Measurements from ENCODE around the gene FETUB. TPM values are rescaled to one million over a fixed set of nuclear protein-coding genes. Genes with fewer than 3 reads are reported as not detected.

Gene FETUB
- total RNA-seq, 1 experiment from 2014 or later, result not detected

DNA sequence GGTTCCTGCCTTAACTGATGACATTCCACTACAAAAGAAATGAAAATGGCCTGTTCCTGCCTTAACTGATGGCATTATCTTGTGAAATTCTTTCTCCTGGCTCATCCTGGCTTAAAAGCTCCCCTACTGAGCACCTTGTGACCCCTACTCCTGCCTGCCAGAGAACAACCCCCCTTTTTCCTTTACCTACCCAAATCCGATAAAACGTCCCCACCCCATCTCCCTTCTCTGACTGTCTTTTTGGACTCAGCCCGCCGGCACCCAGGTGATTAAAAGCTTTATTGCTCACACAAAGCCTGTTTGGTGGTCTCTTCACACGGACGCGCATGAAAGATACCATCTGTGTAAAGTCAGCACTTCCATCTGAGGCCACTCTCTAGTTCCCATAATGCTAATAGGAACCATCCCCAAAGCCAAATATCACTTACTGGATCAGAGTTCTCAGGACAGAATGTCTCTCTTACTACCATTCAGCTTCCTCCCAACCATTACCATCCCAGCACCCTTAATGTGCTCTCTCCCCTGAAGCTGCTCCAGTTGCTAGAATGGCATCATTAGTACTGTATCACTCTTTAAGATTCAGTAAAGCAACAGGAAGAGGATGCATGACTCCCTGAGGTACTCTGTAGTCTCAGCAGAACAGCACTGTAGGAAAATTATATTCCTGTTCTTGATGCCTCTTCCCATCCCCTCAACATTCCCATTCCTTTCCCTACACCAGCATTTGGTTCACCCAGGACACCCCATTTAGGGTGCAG lies 23.3 kb downstream of the FETUB start:
- intact Hi-C loops (cut with micrococcal nuclease; ENCODE audit: unreplicated experiment), result no loop called here
- Mint-ChIP-seq H3K9me3 (ENCODE audit: unreplicated experiment) (peaks cover 7% of the 10 kb centered on the region), H3K27ac (ENCODE audit: unreplicated experiment) (peak overlapping the region; percentile 42), H3K4me1 (ENCODE audit: low read depth, unreplicated experiment) (peaks cover 34% of the 10 kb centered on the region), H3K27me3 (ENCODE audit: insufficient read depth, unreplicated experiment) (no peaks in the 10 kb centered on the region), H3K4me3 (ENCODE audit: unreplicated experiment) (no peak overlapping the region), H3K36me3 (ENCODE audit: insufficient read depth, unreplicated experiment) (no peaks in the 10 kb centered on the region)
- TF ChIP-seq, protein P1, sequence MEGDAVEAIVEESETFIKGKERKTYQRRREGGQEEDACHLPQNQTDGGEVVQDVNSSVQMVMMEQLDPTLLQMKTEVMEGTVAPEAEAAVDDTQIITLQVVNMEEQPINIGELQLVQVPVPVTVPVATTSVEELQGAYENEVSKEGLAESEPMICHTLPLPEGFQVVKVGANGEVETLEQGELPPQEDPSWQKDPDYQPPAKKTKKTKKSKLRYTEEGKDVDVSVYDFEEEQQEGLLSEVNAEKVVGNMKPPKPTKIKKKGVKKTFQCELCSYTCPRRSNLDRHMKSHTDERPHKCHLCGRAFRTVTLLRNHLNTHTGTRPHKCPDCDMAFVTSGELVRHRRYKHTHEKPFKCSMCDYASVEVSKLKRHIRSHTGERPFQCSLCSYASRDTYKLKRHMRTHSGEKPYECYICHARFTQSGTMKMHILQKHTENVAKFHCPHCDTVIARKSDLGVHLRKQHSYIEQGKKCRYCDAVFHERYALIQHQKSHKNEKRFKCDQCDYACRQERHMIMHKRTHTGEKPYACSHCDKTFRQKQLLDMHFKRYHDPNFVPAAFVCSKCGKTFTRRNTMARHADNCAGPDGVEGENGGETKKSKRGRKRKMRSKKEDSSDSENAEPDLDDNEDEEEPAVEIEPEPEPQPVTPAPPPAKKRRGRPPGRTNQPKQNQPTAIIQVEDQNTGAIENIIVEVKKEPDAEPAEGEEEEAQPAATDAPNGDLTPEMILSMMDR (IDR thresholded peaks at IDR 0.05; ENCODE audit: insufficient read depth in 1 of 2, low read depth in 1 of 2, low read length in 1 of 2, severe bottlenecking in 1 of 2, unreplicated experiment in 1 of 2), result no peak
- Histone ChIP-seq H3K9me3 (no peaks in the 10 kb centered on the region), H3K4me1 (peaks cover 27% of the 10 kb centered on the region), H3K27me3 (replicated peaks; ENCODE audit: control insufficient read depth, insufficient read depth, low read length) (no peaks in the 10 kb centered on the region), H3K4me3 (ENCODE audit: low read depth, low read length) (no peak overlapping the region), H3K36me3 (ENCODE audit: control insufficient read depth, insufficient read depth, low read length) (no peaks in the 10 kb centered on the region)
- POLR2A ChIA-PET, result interaction anchor here (1.0 kb wide), 1 partner anchor 93 kb away, joined by 4 read pairs; the partner anchor contains the start of gene DNAJB11
- CTCF ChIA-PET, result no interaction called here
- no TSS peak for BruUV-seq (replicated peaks)
- DNase-seq, result no peak

DNA sequence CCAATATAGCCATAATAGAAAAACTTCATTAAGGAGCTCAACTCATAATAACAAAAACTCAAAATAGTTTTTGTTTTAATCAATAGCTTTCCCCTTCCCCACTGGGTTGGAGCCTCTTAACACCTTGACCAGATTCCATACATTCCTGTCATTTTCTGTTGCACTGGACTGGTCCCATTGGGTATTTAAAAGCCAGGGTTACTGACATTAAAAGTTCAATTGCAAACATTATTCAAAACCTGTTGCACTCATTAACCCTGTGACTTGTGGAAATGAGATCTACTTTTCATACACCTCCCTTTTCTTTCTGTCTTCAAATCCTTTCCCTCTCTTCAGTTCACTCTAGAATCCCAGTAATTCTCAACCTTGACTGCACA lies 23.9 kb downstream of the FETUB start:
- Mint-ChIP-seq H3K27me3 (ENCODE audit: insufficient read depth, unreplicated experiment) (no peaks in the 10 kb centered on the region), H3K27ac (ENCODE audit: unreplicated experiment) (peak overlapping the region; percentile 42), H3K9me3 (ENCODE audit: unreplicated experiment) (peaks cover 1% of the 10 kb centered on the region), H3K4me3 (ENCODE audit: unreplicated experiment) (peak overlapping the region; percentile 8), H3K36me3 (ENCODE audit: insufficient read depth, unreplicated experiment) (no peaks in the 10 kb centered on the region), H3K4me1 (ENCODE audit: low read depth, unreplicated experiment) (peaks cover 29% of the 10 kb centered on the region)
- POLR2A ChIA-PET, result interaction anchor here (1.0 kb wide), 1 partner anchor 94 kb away, joined by 4 read pairs; the partner anchor contains the start of gene DNAJB11
- Histone ChIP-seq H3K4me1 (peaks cover 27% of the 10 kb centered on the region), H3K4me3 (ENCODE audit: low read depth, low read length) (no peak overlapping the region), H3K36me3 (ENCODE audit: control insufficient read depth, insufficient read depth, low read length) (no peaks in the 10 kb centered on the region; the same call in 1 of the 2 replicates), H3K27me3 (replicated peaks; ENCODE audit: control insufficient read depth, insufficient read depth, low read length) (no peaks in the 10 kb centered on the region), H3K9me3 (no peaks in the 10 kb centered on the region)
- intact Hi-C loops (cut with micrococcal nuclease; ENCODE audit: unreplicated experiment), result no loop called here
- DNase-seq, result no peak
- TF ChIP-seq, protein P1 (IDR thresholded peaks at IDR 0.05; ENCODE audit: insufficient read depth in 1 of 2, low read depth in 1 of 2, low read length in 1 of 2, severe bottlenecking in 1 of 2, unreplicated experiment in 1 of 2), result no peak
- BruUV-seq (replicated peaks), result no TSS peak
- CTCF ChIA-PET, result no interaction called here

DNA sequence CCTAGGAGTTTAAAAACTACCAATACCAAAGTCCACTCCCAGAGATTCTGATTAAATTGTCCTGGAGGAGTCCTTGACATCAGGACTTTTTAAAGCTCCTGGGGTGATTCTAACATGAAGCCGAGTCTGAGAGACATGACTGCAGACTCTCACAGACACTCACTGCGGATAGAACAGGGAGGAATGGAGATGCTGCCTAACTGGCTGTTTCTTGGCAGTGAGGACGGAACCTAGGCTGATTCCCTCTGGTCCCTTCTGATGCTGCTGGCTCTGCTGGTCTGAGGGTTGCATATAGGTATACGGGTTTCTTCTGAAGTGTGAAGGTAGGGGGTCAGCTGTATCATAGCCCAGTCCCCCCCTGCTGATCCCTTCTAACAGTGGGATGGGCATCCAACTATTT lies 24.3 kb downstream of the FETUB start:
- Histone ChIP-seq H3K36me3 (ENCODE audit: control insufficient read depth, insufficient read depth, low read length) (no peaks in the 10 kb centered on the region; the same call in 1 of the 2 replicates), H3K9me3 (no peaks in the 10 kb centered on the region), H3K27me3 (replicated peaks; ENCODE audit: control insufficient read depth, insufficient read depth, low read length) (no peaks in the 10 kb centered on the region), H3K4me1 (peaks cover 29% of the 10 kb centered on the region), H3K4me3 (ENCODE audit: low read depth, low read length) (no peak overlapping the region)
- intact Hi-C loops (cut with micrococcal nuclease; ENCODE audit: unreplicated experiment), result no loop called here
- Mint-ChIP-seq H3K4me1 (ENCODE audit: low read depth, unreplicated experiment) (peaks cover 29% of the 10 kb centered on the region), H3K27ac (ENCODE audit: unreplicated experiment) (peak overlapping the region; percentile 42), H3K9me3 (ENCODE audit: unreplicated experiment) (no peaks in the 10 kb centered on the region), H3K27me3 (ENCODE audit: insufficient read depth, unreplicated experiment) (no peaks in the 10 kb centered on the region), H3K4me3 (ENCODE audit: unreplicated experiment) (peak overlapping the region; percentile 8), H3K36me3 (ENCODE audit: insufficient read depth, unreplicated experiment) (no peaks in the 10 kb centered on the region)
- no peak for DNase-seq
- ChIA-PET CTCF (no interaction called here), POLR2A (interaction anchor here (1.0 kb wide), 1 partner anchor 94 kb away, joined by 4 read pairs; the partner anchor contains the start of gene DNAJB11)
- no TSS peak for BruUV-seq (replicated peaks)
- TF ChIP-seq, protein P1 (IDR thresholded peaks at IDR 0.05; ENCODE audit: insufficient read depth in 1 of 2, low read depth in 1 of 2, low read length in 1 of 2, severe bottlenecking in 1 of 2, unreplicated experiment in 1 of 2), result no peak
